ENCODE measurements around the gene AGPAT2. TPM values are rescaled to one million over a fixed set of nuclear protein-coding genes. Genes with fewer than 3 reads are reported as not detected.

The AGPAT2 gene
- total RNA-seq, 2 donors from 2014 or later, result 33.4 to 39.8 TPM

DNA sequence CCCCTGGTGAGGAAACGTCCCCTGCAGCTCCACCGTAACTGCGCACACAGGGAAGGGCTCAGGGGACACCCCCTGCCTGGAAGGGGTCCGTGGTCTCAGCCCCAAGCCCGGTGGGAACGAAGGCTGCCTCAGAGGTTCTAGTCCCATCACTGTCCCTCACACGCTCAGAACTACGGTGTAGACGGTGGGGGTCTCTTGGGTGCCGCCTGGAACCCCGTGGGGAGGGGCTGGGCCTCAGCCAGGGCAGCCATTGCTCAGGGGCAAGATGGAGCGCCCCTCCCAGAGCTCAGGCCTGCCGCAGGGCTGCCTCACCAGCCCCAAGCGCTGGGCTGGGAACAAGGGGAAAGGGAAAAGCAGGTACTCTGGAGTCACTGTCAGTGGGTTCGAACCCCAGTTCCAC, 2.9 kb downstream of the AGPAT2 start:
- H3K9ac ChIP-seq (ENCODE audit: extremely low read depth, low read length, poor library complexity, severe bottlenecking), result no peak overlapping the region

DNA sequence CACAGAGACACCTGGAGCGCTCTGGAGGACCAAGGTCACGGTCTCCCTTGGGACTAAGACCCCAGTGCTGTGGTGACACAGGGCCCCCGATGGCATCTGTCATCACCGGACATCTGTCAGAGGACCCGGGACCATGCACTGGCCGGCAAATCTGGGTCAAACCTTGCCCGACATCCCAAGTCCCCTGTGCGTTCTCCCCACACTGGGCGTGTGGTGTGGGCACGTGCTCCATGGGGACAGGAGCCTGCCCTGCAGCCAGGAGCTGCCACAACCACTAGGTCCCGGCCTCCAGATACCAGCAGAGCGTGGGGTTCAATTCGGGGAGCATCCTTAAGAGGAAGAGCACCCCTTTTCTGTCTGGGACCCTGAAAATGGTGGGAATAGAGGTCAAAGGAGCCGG, 3.5 kb downstream of the AGPAT2 start:
- H3K27me3 Mint-ChIP-seq (ENCODE audit: insufficient read depth), result peaks cover 5% of the 10 kb centered on the region
- no peak overlapping the region for H3K4me3 Mint-ChIP-seq
- H3K27ac Mint-ChIP-seq, result no peak overlapping the region
- Histone ChIP-seq H3K36me3 (ENCODE audit: control insufficient read depth, insufficient read depth, low read length) (no peaks in the 10 kb centered on the region), H3K27me3 (ENCODE audit: control insufficient read depth, insufficient read depth, low read length, poor library complexity, severe bottlenecking) (peaks cover 10% of the 10 kb centered on the region), H3K9ac (ENCODE audit: extremely low read depth, low read length, poor library complexity, severe bottlenecking) (no peak overlapping the region), H3K4me3 (ENCODE audit: low read length) (no peak overlapping the region), H3K9me3 (ENCODE audit: control insufficient read depth, low read length) (no peaks in the 10 kb centered on the region), H3K27ac (ENCODE audit: low read depth, low read length) (no peak overlapping the region), H3K4me1 (ENCODE audit: control insufficient read depth, insufficient read depth, low read length) (peaks cover 4% of the 10 kb centered on the region)
- H3K9me3 Mint-ChIP-seq, result no peaks in the 10 kb centered on the region
- no peak for DNase-seq
- peaks cover 5% of the 10 kb centered on the region for H3K4me1 Mint-ChIP-seq
- no peaks in the 10 kb centered on the region for H3K36me3 Mint-ChIP-seq (ENCODE audit: low read depth)
- TF ChIP-seq, protein P1, sequence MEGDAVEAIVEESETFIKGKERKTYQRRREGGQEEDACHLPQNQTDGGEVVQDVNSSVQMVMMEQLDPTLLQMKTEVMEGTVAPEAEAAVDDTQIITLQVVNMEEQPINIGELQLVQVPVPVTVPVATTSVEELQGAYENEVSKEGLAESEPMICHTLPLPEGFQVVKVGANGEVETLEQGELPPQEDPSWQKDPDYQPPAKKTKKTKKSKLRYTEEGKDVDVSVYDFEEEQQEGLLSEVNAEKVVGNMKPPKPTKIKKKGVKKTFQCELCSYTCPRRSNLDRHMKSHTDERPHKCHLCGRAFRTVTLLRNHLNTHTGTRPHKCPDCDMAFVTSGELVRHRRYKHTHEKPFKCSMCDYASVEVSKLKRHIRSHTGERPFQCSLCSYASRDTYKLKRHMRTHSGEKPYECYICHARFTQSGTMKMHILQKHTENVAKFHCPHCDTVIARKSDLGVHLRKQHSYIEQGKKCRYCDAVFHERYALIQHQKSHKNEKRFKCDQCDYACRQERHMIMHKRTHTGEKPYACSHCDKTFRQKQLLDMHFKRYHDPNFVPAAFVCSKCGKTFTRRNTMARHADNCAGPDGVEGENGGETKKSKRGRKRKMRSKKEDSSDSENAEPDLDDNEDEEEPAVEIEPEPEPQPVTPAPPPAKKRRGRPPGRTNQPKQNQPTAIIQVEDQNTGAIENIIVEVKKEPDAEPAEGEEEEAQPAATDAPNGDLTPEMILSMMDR (conservative IDR thresholded peaks at IDR 0.05), result no peak
- 93 to 95% methylated on average over 14 of the region's 14 CpGs for WGBS, 2 experiments (ENCODE audit: insufficient coverage in 1 of 2, insufficient read length in 1 of 2)

More for the DNA sequence above, 2.9 kb downstream of the AGPAT2 start:
- H3K27me3 ChIP-seq (ENCODE audit: control insufficient read depth, insufficient read depth, low read length, poor library complexity, severe bottlenecking), result peaks cover 10% of the 10 kb centered on the region
- H3K9me3 ChIP-seq (ENCODE audit: control insufficient read depth, low read length), result no peaks in the 10 kb centered on the region
- H3K36me3 Mint-ChIP-seq (ENCODE audit: low read depth), result no peaks in the 10 kb centered on the region
- peaks cover 5% of the 10 kb centered on the region for H3K4me1 Mint-ChIP-seq
- H3K27ac ChIP-seq (ENCODE audit: low read depth, low read length), result no peak overlapping the region
- no peaks in the 10 kb centered on the region for H3K9me3 Mint-ChIP-seq
- no peak for DNase-seq
- peaks cover 4% of the 10 kb centered on the region for H3K4me1 ChIP-seq (ENCODE audit: control insufficient read depth, insufficient read depth, low read length)
- no peak overlapping the region for H3K4me3 ChIP-seq (ENCODE audit: low read length)
- TF ChIP-seq, protein P1 (conservative IDR thresholded peaks at IDR 0.05), result no peak
- no peak overlapping the region for H3K27ac Mint-ChIP-seq
- H3K4me3 Mint-ChIP-seq, result no peak overlapping the region
- no peaks in the 10 kb centered on the region for H3K36me3 ChIP-seq (ENCODE audit: control insufficient read depth, insufficient read depth, low read length)
- WGBS, 2 experiments (ENCODE audit: insufficient coverage in 1 of 2, insufficient read length in 1 of 2), result 88 to 94% methylated on average over 3 to 15 of the region's 15 CpGs
- H3K27me3 Mint-ChIP-seq (ENCODE audit: insufficient read depth), result peaks cover 11% of the 10 kb centered on the region

DNA sequence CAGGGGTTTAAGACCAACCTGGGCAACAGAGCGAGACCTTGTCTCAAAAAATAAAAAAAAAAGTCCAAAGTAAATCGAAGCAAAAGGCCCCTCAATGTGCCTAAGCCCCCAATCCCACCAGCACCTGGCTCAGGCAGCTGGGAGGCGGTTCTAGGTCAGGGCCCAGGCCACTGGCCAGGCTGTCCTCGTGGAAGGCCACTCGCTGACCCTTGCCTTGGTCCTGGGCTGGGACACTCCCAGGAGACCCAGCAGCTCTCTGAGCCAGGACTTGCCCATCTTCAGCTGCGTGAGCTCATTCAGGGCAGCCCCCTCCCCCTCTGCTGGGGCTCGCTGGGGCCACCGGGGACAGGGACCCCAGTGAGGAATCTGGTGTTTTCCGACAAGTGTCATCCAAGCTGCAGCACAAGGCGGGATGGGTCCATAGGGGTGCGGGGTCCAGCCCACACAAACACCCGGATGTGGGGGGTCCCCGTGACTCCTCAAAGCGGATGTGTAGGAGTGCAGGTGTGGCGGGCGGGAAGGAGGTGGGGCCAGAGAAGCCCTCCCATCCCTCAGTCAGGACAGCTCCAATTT, 4.0 kb downstream of the AGPAT2 start:
- Mint-ChIP-seq H3K27ac (no peak overlapping the region), H3K36me3 (ENCODE audit: low read depth) (no peaks in the 10 kb centered on the region), H3K4me1 (peaks cover 5% of the 10 kb centered on the region), H3K9me3 (no peaks in the 10 kb centered on the region), H3K4me3 (no peak overlapping the region), H3K27me3 (ENCODE audit: insufficient read depth) (peaks cover 2% of the 10 kb centered on the region)
- WGBS, 2 experiments (ENCODE audit: insufficient coverage in 1 of 2, insufficient read length in 1 of 2), result 89 to 94% methylated on average over 11 to 16 of the region's 16 CpGs
- Histone ChIP-seq H3K9me3 (ENCODE audit: control insufficient read depth, low read length) (no peaks in the 10 kb centered on the region), H3K4me3 (ENCODE audit: low read length) (no peak overlapping the region), H3K27me3 (ENCODE audit: control insufficient read depth, insufficient read depth, low read length, poor library complexity, severe bottlenecking) (peaks cover 7% of the 10 kb centered on the region), H3K4me1 (ENCODE audit: control insufficient read depth, insufficient read depth, low read length) (peaks cover 4% of the 10 kb centered on the region), H3K27ac (ENCODE audit: low read depth, low read length) (no peak overlapping the region), H3K9ac (ENCODE audit: extremely low read depth, low read length, poor library complexity, severe bottlenecking) (no peak overlapping the region), H3K36me3 (ENCODE audit: control insufficient read depth, insufficient read depth, low read length) (no peaks in the 10 kb centered on the region)
- TF ChIP-seq, protein P1 (conservative IDR thresholded peaks at IDR 0.05), result no peak
- DNase-seq, result no peak

All from endodermal cell (in vitro differentiated cells).